Heart left ventricle (tissue), 13 donors: ENCODE measurements around the gene PTGER1.

ENCODE experiments used
- POLR2A ChIP-seq, 2 donors: fragments of 450-650 bp; IDR thresholded peaks; one replicate each; pipeline ENCODE4 v1.6.1; 2017; ENCODE audit warnings: antibody characterized with exemption in 2 of 2, mild to moderate bottlenecking in 2 of 2, moderate library complexity in 2 of 2
- TF ChIP-seq, protein P1 (sequence below), 12 donors: fragments of 200-600 bp; sonication (generic) in 4 of 12; IDR thresholded peaks; one replicate each; pipeline versions ENCODE4 v1.5.0 to v1.8.0; 2018 to 2022; ENCODE audit warnings: antibody characterized with exemption in 12 of 12, mild to moderate bottlenecking in 5 of 12
- donor health status: ischemic (EF 13 %, LVEDD 7.1; RV severe dilation, severe dysfunction).
- donor health status: DM: no; HTN: yes; CAD: no.
- donor health status: DM: no; HTN: no; CAD: no.
- donor health status: ischemic (EF 25% LVEDD 6.9; RV normal size, moderate dysfunction).
- donor health status: ischemic (EF 25% LVEDD 5.7; RV mildly dilated, moderate dysfunction).
- donor health status: ischemic (EF 35%, LVEDD 5.7; RV mildly dilated, moderate dysfunction).
- donor health status: nonischemic (EF 11% LVEDD 7.7; RV severe dilation, severe dysfunction).
- donor health status: DM: yes; HTN: yes; CAD: no.
- donor health status: PGD.
- donor health status: ischemic (EF 29% LVEDD 5.4; RV normal size, mild dysfunction).
- donor health status: nonischemic (EF 23%, LVEDD 6.1; RV moderate dilation, normal function).

GRCh38 chr19:14450876-14451275, 24.3 kb downstream of the PTGER1 start:
- no peak for TF ChIP-seq POLR2A (IDR thresholded peaks at IDR 0.05)
- TF ChIP-seq, protein P1, sequence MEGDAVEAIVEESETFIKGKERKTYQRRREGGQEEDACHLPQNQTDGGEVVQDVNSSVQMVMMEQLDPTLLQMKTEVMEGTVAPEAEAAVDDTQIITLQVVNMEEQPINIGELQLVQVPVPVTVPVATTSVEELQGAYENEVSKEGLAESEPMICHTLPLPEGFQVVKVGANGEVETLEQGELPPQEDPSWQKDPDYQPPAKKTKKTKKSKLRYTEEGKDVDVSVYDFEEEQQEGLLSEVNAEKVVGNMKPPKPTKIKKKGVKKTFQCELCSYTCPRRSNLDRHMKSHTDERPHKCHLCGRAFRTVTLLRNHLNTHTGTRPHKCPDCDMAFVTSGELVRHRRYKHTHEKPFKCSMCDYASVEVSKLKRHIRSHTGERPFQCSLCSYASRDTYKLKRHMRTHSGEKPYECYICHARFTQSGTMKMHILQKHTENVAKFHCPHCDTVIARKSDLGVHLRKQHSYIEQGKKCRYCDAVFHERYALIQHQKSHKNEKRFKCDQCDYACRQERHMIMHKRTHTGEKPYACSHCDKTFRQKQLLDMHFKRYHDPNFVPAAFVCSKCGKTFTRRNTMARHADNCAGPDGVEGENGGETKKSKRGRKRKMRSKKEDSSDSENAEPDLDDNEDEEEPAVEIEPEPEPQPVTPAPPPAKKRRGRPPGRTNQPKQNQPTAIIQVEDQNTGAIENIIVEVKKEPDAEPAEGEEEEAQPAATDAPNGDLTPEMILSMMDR (IDR thresholded peaks at IDR 0.05), result no peak
